ENCODE results near the gene APC2.

Gene APC2

DNA sequence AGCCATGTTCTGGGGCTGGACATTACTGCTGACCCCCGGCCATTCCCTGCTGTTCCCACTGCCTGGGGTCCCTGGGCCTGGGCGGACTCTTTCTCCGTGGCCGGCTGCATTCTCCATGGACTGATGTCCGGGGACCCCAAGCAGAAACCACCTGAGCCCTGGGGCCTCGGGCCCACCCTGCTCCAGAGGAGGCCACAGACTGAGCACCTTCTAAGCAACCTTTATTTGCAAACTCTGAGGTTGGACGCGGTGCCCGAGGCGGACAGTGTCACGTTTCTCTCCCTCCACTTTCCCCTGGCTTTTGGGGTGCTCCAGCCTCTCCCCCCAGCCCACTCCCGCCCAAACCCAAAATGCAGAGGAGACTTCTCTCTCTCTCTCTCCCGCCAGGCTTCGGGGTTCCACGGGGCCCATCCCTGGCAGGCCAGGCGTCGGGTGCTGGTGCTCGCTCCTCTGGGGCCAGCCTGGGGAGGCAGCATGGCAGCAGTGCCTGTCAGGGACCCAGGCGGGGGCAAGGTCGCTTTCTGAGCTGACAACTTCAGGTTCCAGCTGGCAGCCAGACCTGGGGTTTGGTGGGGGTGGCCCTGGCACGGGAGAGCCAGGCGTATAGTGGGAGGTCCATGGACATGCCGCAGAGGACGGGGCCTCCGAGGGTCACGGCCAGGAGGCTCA lies 31.4 kb downstream of the APC2 start:
- Histone ChIP-seq H3K27ac (no peak overlapping the region), H3K9ac (ENCODE audit: insufficient read length) (no peak overlapping the region)
- TF ChIP-seq EZH2 (IDR thresholded peaks at IDR 0.05) (no peak), POLR2AphosphoS5 (IDR thresholded peaks at IDR 0.05; ENCODE audit: borderline replicate concordance, low read depth, low read length) (no peak), FOXP2 (optimal IDR thresholded peaks at IDR 0.05; ENCODE audit: control extremely low read depth, extremely low read length, insufficient read depth) (no peak)

DNA sequence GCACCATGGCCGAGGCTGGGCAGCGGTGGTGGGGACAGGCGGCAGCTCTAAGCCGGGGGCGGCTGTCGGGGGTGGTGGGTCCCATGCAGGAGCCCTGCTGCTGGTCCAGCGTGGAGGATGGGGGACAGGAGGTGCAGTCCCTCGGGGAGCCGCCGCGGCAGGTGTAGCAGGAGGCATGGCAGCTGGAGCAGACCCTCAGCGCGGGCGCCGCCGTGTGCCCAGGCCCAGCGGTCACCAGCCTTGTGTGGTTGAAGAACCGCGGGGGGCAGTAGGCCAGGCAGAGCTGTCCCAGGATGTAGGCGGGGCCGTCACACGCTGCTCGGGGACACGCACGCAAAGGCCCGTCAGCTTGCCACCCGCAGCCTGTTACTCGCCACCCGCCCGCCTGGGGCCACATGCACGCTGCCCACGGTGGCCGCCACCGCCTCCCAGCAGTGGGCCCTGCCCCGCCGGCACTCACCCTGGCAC lies 32.0 kb downstream of the APC2 start:
- DNase-seq (ENCODE audit: low read depth, low spot score): no peak
- no peaks in the 10 kb centered on the region for H3K9me3 ChIP-seq (ENCODE audit: low read depth, low read length)
- peaks cover 4% of the 10 kb centered on the region; the same call in 1 of the 2 replicates for H3K36me3 ChIP-seq (ENCODE audit: insufficient read depth, low read length)
- TF ChIP-seq POLR2AphosphoS5 (IDR thresholded peaks at IDR 0.05; ENCODE audit: borderline replicate concordance, low read depth, low read length) (no peak), FOXP2 (optimal IDR thresholded peaks at IDR 0.05; ENCODE audit: control extremely low read depth, extremely low read length, insufficient read depth) (no peak), EZH2 (IDR thresholded peaks at IDR 0.05) (no peak)
- H3K4me3 ChIP-seq: no peak overlapping the region
- no peak overlapping the region for H3K9ac ChIP-seq (ENCODE audit: insufficient read length)
- H3K27ac ChIP-seq: no peak overlapping the region

More for the DNA sequence above, 31.4 kb downstream of the APC2 start:
- no peak for DNase-seq (ENCODE audit: low read depth, low spot score)
- no peaks in the 10 kb centered on the region for H3K9me3 ChIP-seq (ENCODE audit: low read depth, low read length)
- no peak overlapping the region for H3K4me3 ChIP-seq
- H3K36me3 ChIP-seq (ENCODE audit: insufficient read depth, low read length): peaks cover 4% of the 10 kb centered on the region; the same call in 1 of the 2 replicates

DNA sequence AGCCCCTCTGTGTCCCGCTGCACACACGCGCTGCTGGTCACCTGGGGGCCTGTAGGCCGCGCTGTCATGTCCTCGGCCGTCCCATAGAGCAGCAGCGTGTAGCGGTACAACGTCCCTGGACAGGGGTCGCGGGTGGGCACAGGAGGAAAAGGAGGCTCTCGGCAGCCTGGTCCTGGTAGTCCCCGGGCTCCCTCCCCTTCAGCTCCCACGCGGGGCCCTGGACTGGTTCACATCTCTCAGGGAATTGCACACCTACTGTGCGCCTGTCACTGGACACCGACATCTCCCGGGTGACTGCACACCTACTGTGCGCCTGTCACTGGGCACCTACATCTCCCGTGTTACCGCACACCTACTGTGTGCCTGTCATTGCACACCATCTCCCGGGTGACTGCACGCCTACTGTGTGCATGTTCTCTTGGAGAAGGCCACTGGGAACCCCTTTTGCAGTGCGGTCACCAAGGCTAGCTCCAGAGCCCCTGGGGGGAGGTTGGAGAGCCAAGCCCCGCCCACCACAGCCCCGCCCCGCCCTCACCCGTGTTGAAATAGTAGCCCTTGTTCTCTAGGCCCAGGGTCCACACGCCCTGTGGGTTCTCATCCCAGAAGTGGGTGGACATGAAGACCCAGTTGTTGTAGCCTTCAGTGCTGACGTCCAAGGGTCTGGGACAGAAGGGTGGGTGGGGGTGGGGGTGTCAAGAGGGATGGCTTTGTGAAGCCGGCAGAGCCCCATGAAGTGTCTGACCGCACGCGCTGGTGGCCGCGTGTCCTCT lies 32.6 kb downstream of the APC2 start:
- TF ChIP-seq EZH2 (IDR thresholded peaks at IDR 0.05) (no peak), POLR2AphosphoS5 (IDR thresholded peaks at IDR 0.05; ENCODE audit: borderline replicate concordance, low read depth, low read length) (no peak), FOXP2 (optimal IDR thresholded peaks at IDR 0.05; ENCODE audit: control extremely low read depth, extremely low read length, insufficient read depth) (no peak)
- Histone ChIP-seq H3K27ac (no peak overlapping the region), H3K4me3 (no peak overlapping the region), H3K9me3 (ENCODE audit: low read depth, low read length) (no peaks in the 10 kb centered on the region), H3K36me3 (ENCODE audit: insufficient read depth, low read length) (no peaks in the 10 kb centered on the region), H3K9ac (ENCODE audit: insufficient read length) (no peak overlapping the region)
- no peak for DNase-seq (ENCODE audit: low read depth, low spot score)

DNA sequence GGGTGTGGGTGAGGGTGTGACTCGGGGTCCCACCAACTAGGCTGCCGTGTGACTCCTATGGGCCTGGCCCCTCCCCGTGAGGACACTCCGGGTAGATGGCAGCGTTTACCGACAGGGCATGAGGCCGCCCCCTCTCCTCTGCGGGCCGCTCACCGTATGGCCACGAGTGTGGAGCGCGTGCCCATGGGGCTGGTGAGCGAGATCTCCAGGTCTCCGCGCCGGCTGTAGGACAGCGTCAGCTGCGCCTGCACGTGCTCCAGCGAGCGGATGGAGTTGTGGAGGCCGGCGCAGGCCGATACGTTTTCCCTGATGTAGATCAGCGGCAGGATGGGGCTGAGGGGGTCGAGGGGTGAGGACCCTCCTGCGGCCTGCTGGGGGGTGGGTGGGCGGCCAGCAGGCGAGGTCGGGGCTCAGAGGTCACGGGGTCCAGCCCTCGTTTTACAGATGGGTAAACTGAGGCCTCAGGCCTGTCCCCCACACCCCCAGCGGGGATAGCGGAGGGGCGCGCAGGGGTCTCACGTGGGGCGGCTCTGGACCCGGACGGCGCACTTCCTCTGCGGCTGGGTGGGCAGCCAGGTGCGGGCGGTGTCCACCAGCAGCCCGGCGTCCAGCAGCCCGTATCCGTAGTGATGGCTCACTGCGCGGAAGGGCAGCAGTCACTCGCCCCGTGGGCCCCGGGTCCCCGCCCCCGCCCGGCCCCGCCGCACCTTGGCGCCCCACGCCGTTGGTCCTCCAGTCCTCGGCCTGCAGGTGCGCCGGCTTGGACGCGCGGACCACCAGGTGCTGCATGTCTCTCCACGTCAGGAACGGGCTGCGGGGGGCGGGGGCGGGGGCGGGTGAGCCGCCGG lies 33.4 kb downstream of the APC2 start:
- DNase-seq (ENCODE audit: low read depth, low spot score): no peak
- no peak overlapping the region for H3K4me3 ChIP-seq
- no peak overlapping the region for H3K9ac ChIP-seq (ENCODE audit: insufficient read length)
- H3K27ac ChIP-seq: no peak overlapping the region
- TF ChIP-seq EZH2 (IDR thresholded peaks at IDR 0.05): no peak
- TF ChIP-seq FOXP2 (optimal IDR thresholded peaks at IDR 0.05; ENCODE audit: control extremely low read depth, extremely low read length, insufficient read depth): no peak
- no peak for TF ChIP-seq POLR2AphosphoS5 (IDR thresholded peaks at IDR 0.05; ENCODE audit: borderline replicate concordance, low read depth, low read length)
- no peaks in the 10 kb centered on the region for H3K36me3 ChIP-seq (ENCODE audit: insufficient read depth, low read length)
- H3K9me3 ChIP-seq (ENCODE audit: low read depth, low read length): no peaks in the 10 kb centered on the region

DNA sequence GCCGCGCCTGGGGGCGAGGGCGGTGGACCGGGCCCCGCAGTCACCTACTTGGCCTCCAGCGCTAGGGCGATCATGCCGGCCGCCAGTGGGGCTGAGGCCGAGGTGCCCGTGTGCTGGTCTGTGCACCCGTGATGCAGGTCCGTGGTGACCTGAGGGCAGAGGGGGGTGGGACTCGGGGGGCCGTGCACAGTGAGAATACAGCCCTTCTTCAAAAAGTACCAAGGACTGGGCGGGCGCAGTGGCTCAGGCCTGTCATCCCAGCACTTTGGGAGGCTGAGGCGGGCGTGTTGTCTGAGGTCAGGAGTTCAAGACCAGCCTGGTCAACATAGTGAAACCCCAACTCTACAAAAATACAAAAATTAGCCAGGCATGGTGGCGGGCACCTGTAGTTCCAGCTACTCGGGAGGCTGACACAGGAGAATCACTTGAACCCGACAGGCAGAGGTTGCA lies 34.1 kb downstream of the APC2 start:
- Histone ChIP-seq H3K9me3 (ENCODE audit: low read depth, low read length) (no peaks in the 10 kb centered on the region), H3K27ac (no peak overlapping the region), H3K9ac (ENCODE audit: insufficient read length) (no peak overlapping the region), H3K36me3 (ENCODE audit: insufficient read depth, low read length) (no peaks in the 10 kb centered on the region), H3K4me3 (no peak overlapping the region)
- no peak for DNase-seq (ENCODE audit: low read depth, low spot score)
- TF ChIP-seq FOXP2 (optimal IDR thresholded peaks at IDR 0.05; ENCODE audit: control extremely low read depth, extremely low read length, insufficient read depth) (no peak), POLR2AphosphoS5 (IDR thresholded peaks at IDR 0.05; ENCODE audit: borderline replicate concordance, low read depth, low read length) (no peak), EZH2 (IDR thresholded peaks at IDR 0.05) (no peak)

DNA sequence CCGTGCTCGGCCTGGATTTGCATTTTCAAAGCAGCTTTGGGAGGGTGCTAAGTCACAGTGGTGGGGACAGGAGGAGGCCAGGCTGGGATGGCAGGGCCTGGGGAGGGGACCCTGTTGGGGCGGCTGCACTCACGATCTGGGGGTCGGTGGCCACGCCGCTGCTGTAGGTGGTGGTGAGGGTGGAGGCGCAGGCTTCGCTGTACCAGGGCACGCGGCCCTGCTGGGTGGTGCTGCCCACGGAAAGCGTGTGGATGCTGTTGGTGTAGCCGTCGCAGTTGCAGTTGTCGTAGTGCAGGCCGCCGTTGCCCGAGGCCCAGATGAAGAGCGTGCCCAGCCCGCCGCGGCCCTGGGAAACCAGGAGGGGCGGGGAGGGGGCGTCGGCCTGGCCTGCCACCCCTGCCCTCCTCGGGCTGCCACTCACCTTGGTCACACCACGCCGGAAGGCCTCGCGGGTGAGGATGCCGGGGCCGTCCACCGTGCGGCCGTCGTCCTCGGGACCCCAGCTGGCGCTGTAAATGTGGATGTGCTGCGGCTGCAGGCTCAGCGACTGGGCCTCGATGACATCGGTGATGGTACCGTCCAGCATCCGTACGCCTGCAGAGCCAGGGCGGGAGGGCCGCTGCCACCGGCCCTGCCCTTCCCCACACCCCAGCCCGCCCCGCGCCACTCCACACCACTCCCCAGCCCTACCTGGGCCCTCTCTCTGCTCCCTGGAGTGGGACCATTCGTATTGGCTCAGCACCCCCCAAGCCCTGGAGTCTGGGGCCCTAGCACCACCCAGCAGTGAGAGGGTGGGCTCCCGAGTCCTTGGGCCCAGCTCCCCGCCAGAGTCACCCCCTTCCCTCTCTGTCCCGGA lies 37.0 kb downstream of the APC2 start:
- no peaks in the 10 kb centered on the region for H3K36me3 ChIP-seq (ENCODE audit: insufficient read depth, low read length)
- H3K27ac ChIP-seq: no peak overlapping the region
- TF ChIP-seq FOXP2 (optimal IDR thresholded peaks at IDR 0.05; ENCODE audit: control extremely low read depth, extremely low read length, insufficient read depth) (no peak), EZH2 (IDR thresholded peaks at IDR 0.05) (no peak), POLR2AphosphoS5 (IDR thresholded peaks at IDR 0.05; ENCODE audit: borderline replicate concordance, low read depth, low read length) (no peak)
- no peak for DNase-seq (ENCODE audit: low read depth, low spot score)
- H3K9me3 ChIP-seq (ENCODE audit: low read depth, low read length): no peaks in the 10 kb centered on the region
- H3K4me3 ChIP-seq: no peak overlapping the region
- H3K9ac ChIP-seq (ENCODE audit: insufficient read length): no peak overlapping the region

DNA sequence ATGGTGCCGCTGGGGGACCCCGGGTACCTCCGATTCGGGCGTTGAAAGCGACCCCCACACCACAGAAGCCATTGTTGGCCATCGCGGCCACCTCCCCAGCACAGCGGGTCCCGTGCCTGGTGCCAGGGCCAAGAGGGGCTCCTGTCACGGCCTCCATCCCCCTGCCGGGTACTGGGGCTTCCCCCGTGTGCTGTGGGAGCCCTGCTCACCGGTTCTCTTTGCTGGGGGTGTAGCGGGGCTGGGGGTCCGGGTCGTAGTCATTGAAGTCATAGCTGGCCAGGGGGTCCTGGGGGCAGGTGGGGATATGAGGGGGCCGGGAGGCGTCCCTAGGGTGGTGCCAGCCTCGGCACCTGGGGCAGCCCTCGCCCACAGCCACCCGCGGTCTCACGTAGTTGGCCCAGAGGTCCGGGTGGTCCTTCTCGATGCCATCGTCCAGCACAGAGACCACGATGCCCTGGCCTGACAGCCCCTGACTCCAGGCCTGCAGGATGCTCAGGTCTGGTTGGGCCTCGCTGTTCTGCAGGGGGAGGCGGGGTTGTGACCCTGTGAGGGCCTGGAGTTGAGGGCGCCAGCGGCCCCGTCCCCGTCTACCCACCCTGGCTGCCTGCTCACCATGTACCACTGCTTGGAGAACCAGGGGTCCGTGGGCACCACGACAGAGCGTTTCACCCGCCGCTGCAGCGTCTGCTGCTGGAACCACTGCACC lies 37.8 kb downstream of the APC2 start:
- Histone ChIP-seq H3K4me3 (no peak overlapping the region), H3K9ac (ENCODE audit: insufficient read length) (no peak overlapping the region), H3K27ac (no peak overlapping the region), H3K36me3 (ENCODE audit: insufficient read depth, low read length) (no peaks in the 10 kb centered on the region), H3K9me3 (ENCODE audit: low read depth, low read length) (no peaks in the 10 kb centered on the region)
- TF ChIP-seq EZH2 (IDR thresholded peaks at IDR 0.05) (no peak), FOXP2 (optimal IDR thresholded peaks at IDR 0.05; ENCODE audit: control extremely low read depth, extremely low read length, insufficient read depth) (no peak), POLR2AphosphoS5 (IDR thresholded peaks at IDR 0.05; ENCODE audit: borderline replicate concordance, low read depth, low read length) (no peak)
- DNase-seq (ENCODE audit: low read depth, low spot score): no peak

All from SK-N-MC (cell line).